Panc1 (cell line): ENCODE measurements around the gene RPE.

ENCODE experiments used
- CTCF ChIP-seq: fragments of 450-650 bp; IDR thresholded peaks from 2 replicates; pipeline ENCODE4 v1.5.1; 2017; ENCODE audit warnings: mild to moderate bottlenecking
- POLR2AphosphoS5 ChIP-seq: IDR thresholded peaks from 2 replicates; pipeline ENCODE4 v1.6.1; 2012; ENCODE audit warnings: mild to moderate bottlenecking, low read depth, low read length, moderate library complexity
- SIN3A ChIP-seq: IDR thresholded peaks from 2 replicates; pipeline ENCODE4 v1.6.1; 2012; ENCODE audit warnings: low read depth, mild to moderate bottlenecking, low read length, moderate library complexity, borderline replicate concordance; ENCODE audit not compliant: insufficient read depth
- TCF7L2 ChIP-seq: IDR thresholded peaks from 2 replicates; pipeline ENCODE4 v1.6.1; 2011; ENCODE audit warnings: mild to moderate bottlenecking, low read depth, low read length, inconsistent platforms
- TF ChIP-seq, protein P1 (sequence below), 2 experiments: IDR thresholded peaks; 2 replicates each; pipeline ENCODE4 v1.6.1; 2011 to 2012; ENCODE audit warnings: low read depth in 2 of 2, control low read depth in 1 of 2, low read length in 1 of 2, mild to moderate bottlenecking in 1 of 2, moderate library complexity in 1 of 2; ENCODE audit not compliant: insufficient read depth in 1 of 2

GRCh38 chr2:209986415-209986814 is 16.0 kb upstream of the RPE start:
- TF ChIP-seq CTCF (no peak), TCF7L2 (no peak), SIN3A (no peak), POLR2AphosphoS5 (no peak)
- TF ChIP-seq, protein P1, sequence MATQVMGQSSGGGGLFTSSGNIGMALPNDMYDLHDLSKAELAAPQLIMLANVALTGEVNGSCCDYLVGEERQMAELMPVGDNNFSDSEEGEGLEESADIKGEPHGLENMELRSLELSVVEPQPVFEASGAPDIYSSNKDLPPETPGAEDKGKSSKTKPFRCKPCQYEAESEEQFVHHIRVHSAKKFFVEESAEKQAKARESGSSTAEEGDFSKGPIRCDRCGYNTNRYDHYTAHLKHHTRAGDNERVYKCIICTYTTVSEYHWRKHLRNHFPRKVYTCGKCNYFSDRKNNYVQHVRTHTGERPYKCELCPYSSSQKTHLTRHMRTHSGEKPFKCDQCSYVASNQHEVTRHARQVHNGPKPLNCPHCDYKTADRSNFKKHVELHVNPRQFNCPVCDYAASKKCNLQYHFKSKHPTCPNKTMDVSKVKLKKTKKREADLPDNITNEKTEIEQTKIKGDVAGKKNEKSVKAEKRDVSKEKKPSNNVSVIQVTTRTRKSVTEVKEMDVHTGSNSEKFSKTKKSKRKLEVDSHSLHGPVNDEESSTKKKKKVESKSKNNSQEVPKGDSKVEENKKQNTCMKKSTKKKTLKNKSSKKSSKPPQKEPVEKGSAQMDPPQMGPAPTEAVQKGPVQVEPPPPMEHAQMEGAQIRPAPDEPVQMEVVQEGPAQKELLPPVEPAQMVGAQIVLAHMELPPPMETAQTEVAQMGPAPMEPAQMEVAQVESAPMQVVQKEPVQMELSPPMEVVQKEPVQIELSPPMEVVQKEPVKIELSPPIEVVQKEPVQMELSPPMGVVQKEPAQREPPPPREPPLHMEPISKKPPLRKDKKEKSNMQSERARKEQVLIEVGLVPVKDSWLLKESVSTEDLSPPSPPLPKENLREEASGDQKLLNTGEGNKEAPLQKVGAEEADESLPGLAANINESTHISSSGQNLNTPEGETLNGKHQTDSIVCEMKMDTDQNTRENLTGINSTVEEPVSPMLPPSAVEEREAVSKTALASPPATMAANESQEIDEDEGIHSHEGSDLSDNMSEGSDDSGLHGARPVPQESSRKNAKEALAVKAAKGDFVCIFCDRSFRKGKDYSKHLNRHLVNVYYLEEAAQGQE (IDR thresholded peaks at IDR 0.05; ENCODE audit: insufficient read depth in 1 of 2, low read depth in 2 of 2, low read length in 1 of 2): no peak
